ENCODE results near the gene CUX1.

GRCh38 chr7:101804088-101804963, 13.1 kb upstream of the CUX1 start:
- TF ChIP-seq, protein P1, sequence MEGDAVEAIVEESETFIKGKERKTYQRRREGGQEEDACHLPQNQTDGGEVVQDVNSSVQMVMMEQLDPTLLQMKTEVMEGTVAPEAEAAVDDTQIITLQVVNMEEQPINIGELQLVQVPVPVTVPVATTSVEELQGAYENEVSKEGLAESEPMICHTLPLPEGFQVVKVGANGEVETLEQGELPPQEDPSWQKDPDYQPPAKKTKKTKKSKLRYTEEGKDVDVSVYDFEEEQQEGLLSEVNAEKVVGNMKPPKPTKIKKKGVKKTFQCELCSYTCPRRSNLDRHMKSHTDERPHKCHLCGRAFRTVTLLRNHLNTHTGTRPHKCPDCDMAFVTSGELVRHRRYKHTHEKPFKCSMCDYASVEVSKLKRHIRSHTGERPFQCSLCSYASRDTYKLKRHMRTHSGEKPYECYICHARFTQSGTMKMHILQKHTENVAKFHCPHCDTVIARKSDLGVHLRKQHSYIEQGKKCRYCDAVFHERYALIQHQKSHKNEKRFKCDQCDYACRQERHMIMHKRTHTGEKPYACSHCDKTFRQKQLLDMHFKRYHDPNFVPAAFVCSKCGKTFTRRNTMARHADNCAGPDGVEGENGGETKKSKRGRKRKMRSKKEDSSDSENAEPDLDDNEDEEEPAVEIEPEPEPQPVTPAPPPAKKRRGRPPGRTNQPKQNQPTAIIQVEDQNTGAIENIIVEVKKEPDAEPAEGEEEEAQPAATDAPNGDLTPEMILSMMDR (IDR thresholded peaks at IDR 0.05; ENCODE audit: low read depth, low read length, poor library complexity, severe bottlenecking), result no peak
- no peak for TF ChIP-seq EZH2phosphoT487 (IDR thresholded peaks at IDR 0.05; ENCODE audit: borderline replicate concordance, low read length)
